Subcutaneous abdominal adipose tissue (tissue), 5 donors: ENCODE results near the gene TAPT1.
"Not testable (repeated sequence)": the region's sequence is repeated elsewhere in the genome, so short reads cannot be mapped to it uniquely, and the experiment has no call there.

Experiments used
- H3K27ac ChIP-seq: one replicate; pipeline ENCODE4 v1.7.0; 2013; ENCODE audit warnings: low read depth, mild to moderate bottlenecking, inconsistent platforms, low read length, moderate library complexity
- H3K27me3 ChIP-seq, 5 donors: one replicate each; pipeline ENCODE4 v1.7.0; 2013; ENCODE audit warnings: low read length in 5 of 5, inconsistent platforms in 1 of 5; ENCODE audit not compliant: control insufficient read depth in 5 of 5, insufficient read depth in 4 of 5
- H3K36me3 ChIP-seq, 5 donors: one replicate each; pipeline ENCODE4 v1.7.0; 2013; ENCODE audit warnings: low read length in 5 of 5; ENCODE audit not compliant: control insufficient read depth in 5 of 5, insufficient read depth in 5 of 5
- H3K4me1 ChIP-seq, 5 donors: one replicate each; pipeline ENCODE4 v1.7.0; 2013; ENCODE audit warnings: low read length in 5 of 5, mild to moderate bottlenecking in 3 of 5, moderate library complexity in 1 of 5; ENCODE audit not compliant: control insufficient read depth in 5 of 5, insufficient read depth in 5 of 5
- H3K4me3 ChIP-seq, 5 donors: one replicate each; pipeline ENCODE4 v1.7.0; 2013; ENCODE audit warnings: low read length in 5 of 5, low read depth in 1 of 5
- H3K9ac ChIP-seq, 5 donors: one replicate each; pipeline ENCODE4 v1.7.0; 2013; ENCODE audit warnings: low read length in 5 of 5, mild to moderate bottlenecking in 4 of 5, moderate library complexity in 3 of 5
- H3K9me3 ChIP-seq, 5 donors: one replicate each; pipeline ENCODE4 v1.7.0; 2013; ENCODE audit warnings: low read length in 5 of 5; ENCODE audit not compliant: control insufficient read depth in 5 of 5
- donor health status: healthy.
- donor health status: healthy.
- donor health status: healthy.
- donor health status: healthy.
- donor health status: healthy.

The TAPT1 gene

DNA sequence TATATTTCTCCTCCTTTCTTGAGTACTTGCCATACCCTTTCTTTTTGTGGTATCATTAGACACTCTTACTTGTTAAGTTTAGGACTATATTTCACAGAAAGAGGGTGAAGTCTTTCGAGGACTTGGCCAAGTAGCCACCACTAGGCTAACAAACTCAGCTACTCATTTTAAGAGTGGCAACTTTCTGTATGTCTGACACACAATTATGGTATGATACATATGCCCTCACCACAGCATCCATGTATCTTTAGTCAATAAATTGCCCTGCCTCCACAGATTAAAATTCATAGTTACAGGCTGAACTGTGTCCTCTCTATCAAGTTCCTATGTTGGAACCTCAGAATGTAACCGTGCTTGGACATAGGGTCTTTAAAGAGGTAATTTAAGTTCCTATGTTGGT, 23.2 kb downstream of the TAPT1 start:
- Histone ChIP-seq H3K27me3 (no peaks in the 10 kb centered on the region), H3K4me1 (peaks cover 0 to 17% (median 12%) of the 10 kb centered on the region in 5 donors), H3K9me3 (no peaks in the 10 kb centered on the region), H3K27ac (no peak overlapping the region), H3K9ac (no peak overlapping the region), H3K36me3 (peaks cover 0 to 16% (median 5%) of the 10 kb centered on the region in 5 donors), H3K4me3 (no peak overlapping the region)

DNA sequence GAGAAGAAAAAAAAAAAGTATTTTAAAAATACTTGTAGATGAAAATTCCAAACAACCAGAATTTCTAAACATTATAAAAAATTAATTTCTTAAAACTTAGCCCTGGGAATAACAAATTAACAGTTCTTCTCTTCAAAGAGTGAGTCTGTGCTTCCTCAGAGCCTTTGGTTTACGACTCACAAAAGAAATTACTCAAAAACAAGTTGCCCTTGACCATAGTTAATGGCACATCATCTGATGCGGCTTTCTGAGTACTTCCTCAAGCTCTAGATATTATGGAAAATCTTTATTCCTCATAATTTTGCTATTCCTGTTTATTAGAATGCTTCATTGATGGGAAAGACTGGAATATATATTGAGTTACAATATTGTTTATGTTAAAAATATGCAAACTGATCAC, 23.7 kb downstream of the TAPT1 start:
- Histone ChIP-seq H3K27me3 (no peaks in the 10 kb centered on the region), H3K9ac (no peak overlapping the region), H3K4me3 (no peak overlapping the region), H3K36me3 (peaks cover 0 to 16% (median 5%) of the 10 kb centered on the region in 5 donors), H3K9me3 (no peaks in the 10 kb centered on the region), H3K4me1 (peaks cover 0 to 17% (median 12%) of the 10 kb centered on the region in 5 donors), H3K27ac (no peak overlapping the region)

DNA sequence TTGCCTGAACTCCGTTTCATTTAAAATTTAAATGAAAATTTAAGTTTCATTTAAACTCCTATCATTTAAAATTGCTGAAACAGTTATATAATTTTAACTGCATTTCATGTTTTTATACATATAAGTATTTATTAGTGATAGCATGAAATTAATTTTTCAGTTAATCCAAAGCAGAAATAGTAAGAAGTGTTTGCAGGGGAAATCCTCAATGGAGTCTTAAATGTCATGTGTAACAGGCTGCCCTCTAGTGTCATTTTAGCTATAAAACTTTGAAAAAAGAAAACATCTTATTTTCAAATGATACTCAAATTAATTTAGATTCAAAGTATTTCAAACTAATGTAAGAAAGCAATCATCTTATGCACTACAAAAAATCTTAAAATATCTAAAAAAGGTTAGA, 27.2 kb downstream of the TAPT1 start:
- peaks cover 2 to 20% (median 12%) of the 10 kb centered on the region in 5 donors for H3K4me1 ChIP-seq
- no peaks in the 10 kb centered on the region for H3K9me3 ChIP-seq
- H3K4me3 ChIP-seq: no peak overlapping the region
- peaks cover 0 to 10% (median 5%) of the 10 kb centered on the region in 5 donors for H3K36me3 ChIP-seq
- H3K27ac ChIP-seq: no peak overlapping the region
- no peak overlapping the region for H3K9ac ChIP-seq
- H3K27me3 ChIP-seq: no peaks in the 10 kb centered on the region

DNA sequence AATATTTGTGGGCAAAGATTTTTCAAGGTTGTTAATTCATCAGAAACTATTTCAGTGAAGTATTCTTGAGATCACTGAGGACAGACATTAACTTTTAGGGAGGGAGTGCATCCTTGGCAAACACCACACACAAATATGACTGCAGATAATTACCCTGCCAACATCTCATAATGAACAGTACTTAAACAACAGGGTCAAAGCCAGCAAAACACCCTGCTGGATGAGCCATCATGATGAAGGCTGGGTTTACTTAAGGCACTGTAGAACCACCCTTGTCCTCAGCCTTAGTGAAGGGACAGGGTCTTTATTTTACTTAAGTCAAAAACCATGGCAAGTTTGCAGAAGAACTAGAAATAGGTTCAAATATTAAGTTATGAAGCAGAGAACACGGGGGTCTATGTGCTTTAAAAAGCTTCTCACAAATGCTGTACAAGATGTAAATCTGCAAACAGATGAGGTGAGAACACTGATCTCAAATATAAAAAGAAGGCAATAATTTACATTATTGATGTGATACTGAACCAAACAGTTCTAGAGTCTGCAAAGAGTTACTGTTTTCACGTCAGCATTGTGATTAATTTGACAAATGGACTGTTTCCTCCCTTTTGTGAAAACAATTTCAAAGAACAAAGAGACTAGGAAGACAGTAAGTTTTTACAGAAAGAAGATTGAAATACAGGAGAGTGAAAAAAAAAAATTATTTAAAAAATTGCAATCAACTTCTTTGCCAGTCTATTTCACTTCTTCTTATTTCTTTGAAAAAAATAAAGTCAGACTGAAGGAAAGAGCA, 28.2 kb downstream of the TAPT1 start:
- no peaks in the 10 kb centered on the region for H3K9me3 ChIP-seq
- no peaks in the 10 kb centered on the region for H3K27me3 ChIP-seq
- peaks cover 2 to 25% (median 18%) of the 10 kb centered on the region in 5 donors for H3K4me1 ChIP-seq

DNA sequence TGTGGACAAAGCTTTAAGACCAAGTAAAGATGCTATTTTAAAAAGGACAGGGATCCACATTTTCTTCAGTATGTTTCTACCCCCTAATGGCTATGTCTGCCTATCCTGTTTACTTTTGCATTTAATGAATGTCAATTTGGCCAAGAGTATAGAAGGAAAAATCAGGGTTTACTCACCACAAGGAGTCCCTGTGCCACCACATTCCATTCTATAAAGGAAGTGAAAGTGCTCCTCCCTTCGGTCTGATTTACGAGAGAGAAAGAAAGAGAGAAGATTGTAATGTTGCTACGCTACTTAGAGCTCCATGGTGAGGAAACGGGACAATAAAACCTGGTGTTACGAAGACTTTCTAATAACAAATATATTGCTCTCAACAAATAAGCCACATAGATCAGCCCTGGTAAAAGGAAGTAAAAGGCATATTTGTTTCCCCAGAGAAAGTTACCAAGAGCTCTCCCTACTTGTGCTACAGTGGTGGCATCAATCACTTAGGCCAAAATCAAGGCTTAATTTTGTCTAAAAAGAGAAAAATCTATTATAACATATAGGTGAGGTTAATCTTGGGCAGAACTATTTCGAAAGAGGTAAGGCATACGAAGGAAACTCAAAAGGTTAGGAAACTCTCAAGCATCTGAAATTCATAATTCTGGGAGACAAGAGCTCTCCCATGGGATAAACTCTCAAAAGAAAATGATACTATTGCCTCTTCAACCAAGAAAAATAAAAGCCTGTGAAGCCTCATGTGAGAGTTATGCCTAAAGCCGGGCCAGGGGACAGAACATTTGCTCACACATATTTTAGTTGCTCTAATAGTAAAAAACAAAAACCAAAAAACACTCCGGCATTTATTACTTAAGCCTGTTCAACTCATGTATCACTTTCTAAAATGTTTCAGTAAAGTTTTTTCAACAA, 29.5 kb downstream of the TAPT1 start:
- Histone ChIP-seq H3K9ac (peak overlapping the region; percentile 40 to 73 (median 60)), H3K4me3 (peak overlapping the region; percentile 38 to 67 (median 43)), H3K27ac (peak overlapping the region; percentile 83), H3K36me3 (peaks cover 0 to 10% (median 4%) of the 10 kb centered on the region in 5 donors), H3K27me3 (no peaks in the 10 kb centered on the region), H3K4me1 (peaks cover 2 to 30% (median 25%) of the 10 kb centered on the region in 5 donors), H3K9me3 (no peaks in the 10 kb centered on the region)

More for the DNA sequence above, 28.2 kb downstream of the TAPT1 start:
- H3K9ac ChIP-seq: peak overlapping the region in 1 of 5 donors; percentile 25
- H3K36me3 ChIP-seq: peaks cover 0 to 10% (median 5%) of the 10 kb centered on the region in 5 donors
- no peak overlapping the region for H3K27ac ChIP-seq
- H3K4me3 ChIP-seq: no peak overlapping the region

DNA sequence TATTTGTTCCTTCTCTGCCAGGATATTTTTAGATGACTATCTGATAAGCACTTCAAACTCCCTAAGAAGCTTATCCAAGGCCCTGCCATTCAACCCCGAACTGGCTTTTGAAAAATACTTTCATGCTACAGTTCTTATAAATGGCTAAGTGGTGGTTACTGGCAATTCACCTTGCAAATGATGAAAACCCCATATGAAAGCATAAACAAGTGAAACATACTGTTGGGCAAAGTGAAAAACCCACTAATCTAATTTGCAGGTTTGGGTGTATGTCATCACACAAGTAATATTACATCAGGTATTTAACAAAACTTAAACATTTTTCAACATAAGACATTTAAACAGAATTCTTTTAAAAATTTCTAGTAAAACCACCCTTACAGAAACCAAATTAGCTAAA, 31.1 kb downstream of the TAPT1 start:
- peaks cover 0 to 14% (median 9%) of the 10 kb centered on the region in 5 donors for H3K36me3 ChIP-seq
- H3K4me3 ChIP-seq: no peak overlapping the region

DNA sequence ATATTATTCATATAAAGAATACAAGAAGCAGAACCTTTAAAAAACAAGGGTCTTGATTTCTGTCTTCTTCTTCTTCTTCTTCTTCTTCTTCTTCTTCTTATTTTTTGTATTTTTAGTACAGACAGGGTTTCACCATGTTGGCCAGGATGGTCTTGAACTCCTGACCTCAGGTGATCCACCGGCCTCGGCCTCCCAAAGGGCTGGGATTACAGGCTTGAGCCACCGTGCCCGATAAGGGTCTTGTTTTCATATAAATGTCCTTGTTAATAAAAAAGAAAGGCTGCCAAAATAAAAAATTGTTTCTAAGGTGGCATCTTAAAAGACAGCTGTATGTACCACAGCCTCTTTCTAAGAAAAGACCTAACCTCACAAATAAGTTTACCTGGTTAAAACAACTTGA, 31.5 kb downstream of the TAPT1 start:
- not testable (repeated sequence) for H3K9me3 ChIP-seq, H3K4me3 ChIP-seq, H3K27me3 ChIP-seq, H3K27ac ChIP-seq, H3K9ac ChIP-seq
- H3K36me3 ChIP-seq: peaks cover 0 to 15% (median 14%) of the 10 kb centered on the region in 5 donors
- H3K4me1 ChIP-seq: peaks cover 2 to 30% (median 25%) of the 10 kb centered on the region in 5 donors

More for the DNA sequence above, 31.1 kb downstream of the TAPT1 start:
- no peaks in the 10 kb centered on the region for H3K9me3 ChIP-seq
- H3K4me1 ChIP-seq: peaks cover 2 to 30% (median 25%) of the 10 kb centered on the region in 5 donors
- H3K27ac ChIP-seq: no peak overlapping the region
- H3K9ac ChIP-seq: no peak overlapping the region
- H3K27me3 ChIP-seq: no peaks in the 10 kb centered on the region

DNA sequence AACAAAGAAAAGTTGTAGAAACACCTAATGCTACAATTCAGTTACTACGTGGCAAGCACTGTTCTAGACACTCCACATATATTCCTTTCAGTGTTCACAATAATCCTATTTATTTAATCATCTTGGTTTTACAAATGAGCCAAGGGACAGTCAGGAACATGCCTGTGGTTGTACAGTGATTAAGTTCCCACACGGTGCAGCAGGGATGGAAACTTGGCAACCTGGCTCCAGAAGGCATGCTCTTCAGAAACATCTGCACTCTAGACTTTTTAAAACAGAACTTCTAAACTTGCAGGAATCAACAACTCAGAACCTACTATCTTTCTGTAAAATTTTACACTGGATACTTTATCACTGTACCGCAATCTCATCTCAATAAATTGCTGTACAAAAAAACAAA, 32.1 kb downstream of the TAPT1 start:
- no peak overlapping the region for H3K27ac ChIP-seq

DNA sequence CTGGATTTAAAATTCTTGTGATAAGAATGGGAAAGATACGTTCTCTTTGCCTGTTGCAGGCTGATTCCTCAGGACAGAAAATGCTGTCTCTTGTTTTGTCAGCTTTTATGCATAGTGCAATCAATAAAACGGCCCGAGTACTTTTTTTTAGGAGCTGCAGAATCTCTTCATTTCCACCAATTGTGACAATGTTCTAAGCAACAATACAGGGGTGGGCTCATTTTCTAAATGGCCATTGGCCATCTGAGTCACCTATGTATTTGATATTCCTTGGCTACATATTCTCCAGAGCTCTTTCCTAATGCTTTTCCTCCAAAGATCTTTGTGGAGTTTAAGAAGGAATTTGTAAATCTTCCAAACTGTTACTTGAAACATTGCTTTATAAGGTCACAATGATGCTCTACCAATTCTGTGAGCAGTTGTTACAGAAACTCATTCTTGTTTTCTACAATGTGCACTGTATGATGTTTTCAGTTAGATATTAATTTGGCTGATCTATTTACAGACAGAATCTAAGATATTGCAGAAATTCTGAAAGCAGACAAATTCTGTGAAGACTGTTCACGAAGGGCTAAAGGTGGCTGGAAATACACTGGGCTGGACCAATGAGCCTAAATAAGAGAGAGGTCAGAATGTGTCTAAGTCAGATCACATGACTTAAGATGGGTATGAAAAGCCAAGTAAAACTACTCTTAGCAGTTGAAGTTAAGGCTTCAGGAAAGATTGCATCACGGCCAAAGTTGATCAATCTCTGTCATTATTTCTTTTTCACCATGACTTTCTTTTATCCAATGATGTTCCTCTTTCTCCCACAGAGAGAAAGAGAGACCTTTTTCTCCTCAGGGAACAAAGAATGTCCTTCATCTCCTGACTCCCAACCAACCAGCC, 33.4 kb downstream of the TAPT1 start:
- Histone ChIP-seq H3K4me1 (peaks cover 2 to 28% (median 25%) of the 10 kb centered on the region in 5 donors), H3K9ac (no peak overlapping the region), H3K27me3 (no peaks in the 10 kb centered on the region), H3K27ac (no peak overlapping the region), H3K9me3 (no peaks in the 10 kb centered on the region), H3K36me3 (peaks cover 10 to 27% (median 23%) of the 10 kb centered on the region in 5 donors), H3K4me3 (no peak overlapping the region)

More for the DNA sequence above, 32.1 kb downstream of the TAPT1 start:
- no peaks in the 10 kb centered on the region for H3K27me3 ChIP-seq
- H3K36me3 ChIP-seq: peaks cover 5 to 21% (median 19%) of the 10 kb centered on the region in 5 donors
- no peak overlapping the region for H3K4me3 ChIP-seq
- no peaks in the 10 kb centered on the region for H3K9me3 ChIP-seq
- no peak overlapping the region for H3K9ac ChIP-seq
- H3K4me1 ChIP-seq: peaks cover 2 to 30% (median 25%) of the 10 kb centered on the region in 5 donors
